ENCODE data around the gene VMAC. TPM values are rescaled to one million over a fixed set of nuclear protein-coding genes. Genes with fewer than 3 reads are reported as not detected.

Gene VMAC
- total and polyA plus RNA-seq, 2 donors from 2014 or later = 2.3 to 8.7 TPM

DNA sequence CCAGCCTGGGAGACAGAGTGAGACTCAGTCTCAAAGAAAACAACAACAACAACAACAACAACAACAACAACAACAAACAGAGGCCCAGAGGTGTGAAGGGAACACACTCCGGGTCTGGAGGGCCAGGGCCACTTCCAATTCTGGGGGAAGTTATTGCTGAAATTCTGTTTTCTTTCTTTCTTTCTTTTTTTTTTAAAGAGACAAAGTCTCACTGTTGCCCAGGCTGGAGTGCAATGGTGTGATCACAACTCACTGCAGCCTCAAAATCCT, 5.9 kb downstream of the VMAC start:
- Histone ChIP-seq H3K9me3 (ENCODE audit: control insufficient read depth in 2 of 3, insufficient read depth in 1 of 3, low read length in 3 of 3) (no peaks in the 10 kb centered on the region), H3K4me3 (ENCODE audit: low read length in 3 of 3) (no peak overlapping the region), H3K27ac (ENCODE audit: low read depth in 2 of 2, low read length in 2 of 2) (no peak overlapping the region), H3K27me3 (ENCODE audit: control insufficient read depth, insufficient read depth, low read length) (no peaks in the 10 kb centered on the region), H3K9ac (ENCODE audit: low read length in 3 of 3) (no peak overlapping the region), H3K4me1 (ENCODE audit: control insufficient read depth in 2 of 3, insufficient read depth in 2 of 3, low read depth in 1 of 3, low read length in 3 of 3) (peaks cover 0 to 13% (median 0%) of the 10 kb centered on the region in 3 donors), H3K36me3 (ENCODE audit: control insufficient read depth in 2 of 3, insufficient read depth in 3 of 3, low read length in 3 of 3) (no peaks in the 10 kb centered on the region)
- intact Hi-C loops (cut with DNase I) = no loop called here
- FAIRE-seq (no peak), DNase-seq (no peak)
- TF ChIP-seq, protein P1, sequence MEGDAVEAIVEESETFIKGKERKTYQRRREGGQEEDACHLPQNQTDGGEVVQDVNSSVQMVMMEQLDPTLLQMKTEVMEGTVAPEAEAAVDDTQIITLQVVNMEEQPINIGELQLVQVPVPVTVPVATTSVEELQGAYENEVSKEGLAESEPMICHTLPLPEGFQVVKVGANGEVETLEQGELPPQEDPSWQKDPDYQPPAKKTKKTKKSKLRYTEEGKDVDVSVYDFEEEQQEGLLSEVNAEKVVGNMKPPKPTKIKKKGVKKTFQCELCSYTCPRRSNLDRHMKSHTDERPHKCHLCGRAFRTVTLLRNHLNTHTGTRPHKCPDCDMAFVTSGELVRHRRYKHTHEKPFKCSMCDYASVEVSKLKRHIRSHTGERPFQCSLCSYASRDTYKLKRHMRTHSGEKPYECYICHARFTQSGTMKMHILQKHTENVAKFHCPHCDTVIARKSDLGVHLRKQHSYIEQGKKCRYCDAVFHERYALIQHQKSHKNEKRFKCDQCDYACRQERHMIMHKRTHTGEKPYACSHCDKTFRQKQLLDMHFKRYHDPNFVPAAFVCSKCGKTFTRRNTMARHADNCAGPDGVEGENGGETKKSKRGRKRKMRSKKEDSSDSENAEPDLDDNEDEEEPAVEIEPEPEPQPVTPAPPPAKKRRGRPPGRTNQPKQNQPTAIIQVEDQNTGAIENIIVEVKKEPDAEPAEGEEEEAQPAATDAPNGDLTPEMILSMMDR (IDR thresholded peaks at IDR 0.05; ENCODE audit: borderline replicate concordance, extremely low read depth, insufficient read depth) = no peak

DNA sequence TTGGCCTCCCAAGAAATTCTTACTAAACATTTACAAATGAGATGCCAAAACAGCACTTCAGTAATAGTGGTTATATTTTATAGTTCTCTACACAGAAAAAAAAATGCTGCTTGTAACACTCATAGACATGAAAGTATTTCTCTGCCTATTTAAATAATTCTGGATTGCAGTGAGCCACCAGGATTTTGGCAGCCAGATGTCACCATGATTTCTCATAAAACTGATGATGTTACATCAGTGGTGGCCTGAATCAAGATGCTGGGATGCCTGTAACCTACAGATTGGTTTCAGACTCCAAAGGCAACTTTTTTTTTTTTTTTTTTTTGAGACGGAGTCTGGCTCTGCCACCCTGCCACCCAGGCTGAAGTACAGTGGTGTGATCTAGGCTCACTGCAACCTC, 6.7 kb downstream of the VMAC start:
- Histone ChIP-seq H3K9me3 (ENCODE audit: control insufficient read depth in 2 of 3, insufficient read depth in 1 of 3, low read length in 3 of 3) (no peaks in the 10 kb centered on the region), H3K4me1 (ENCODE audit: control insufficient read depth in 2 of 3, insufficient read depth in 2 of 3, low read depth in 1 of 3, low read length in 3 of 3) (peaks cover 0 to 13% (median 0%) of the 10 kb centered on the region in 3 donors), H3K4me3 (ENCODE audit: low read length in 3 of 3) (no peak overlapping the region), H3K36me3 (ENCODE audit: control insufficient read depth in 2 of 3, insufficient read depth in 3 of 3, low read length in 3 of 3) (no peaks in the 10 kb centered on the region), H3K27ac (ENCODE audit: low read depth in 2 of 2, low read length in 2 of 2) (no peak overlapping the region), H3K9ac (ENCODE audit: low read length in 3 of 3) (no peak overlapping the region), H3K27me3 (ENCODE audit: control insufficient read depth, insufficient read depth, low read length) (no peaks in the 10 kb centered on the region)
- FAIRE-seq (no peak), DNase-seq (no peak)
- TF ChIP-seq, protein P1 (IDR thresholded peaks at IDR 0.05; ENCODE audit: borderline replicate concordance, extremely low read depth, insufficient read depth) = no peak
- intact Hi-C loops (cut with DNase I) = no loop called here

DNA sequence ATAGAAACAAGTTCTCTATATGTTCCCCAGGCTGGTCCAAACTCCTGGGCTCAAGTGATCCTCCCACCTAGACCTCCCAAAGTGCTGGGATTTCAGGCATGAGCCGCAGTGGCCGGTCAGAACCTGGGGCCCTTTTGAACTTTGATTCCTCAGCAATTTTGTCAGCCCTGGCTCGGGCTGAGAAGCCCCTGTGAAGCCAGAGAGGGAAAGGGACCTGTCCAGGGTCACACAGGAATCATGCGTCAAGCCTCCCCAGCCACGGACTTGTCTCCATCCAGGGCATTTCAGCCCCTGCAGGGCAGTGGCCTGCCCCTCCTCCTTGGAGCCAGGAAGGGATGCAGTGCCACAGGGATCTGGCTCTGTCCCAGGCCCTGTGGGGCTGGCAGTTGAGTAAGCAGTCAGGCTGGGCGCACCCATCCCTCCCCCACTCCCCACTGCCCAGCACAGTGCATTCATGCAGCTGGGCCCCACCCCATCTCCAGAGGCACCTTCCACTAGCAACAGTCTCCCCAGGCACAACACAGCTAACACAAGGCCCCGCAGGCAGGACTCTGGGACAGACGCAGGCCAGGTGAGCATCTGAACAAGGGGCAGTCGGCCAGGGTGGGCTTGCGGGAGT, 9.2 kb downstream of the VMAC start, which contains the start of gene CAPS:
Gene CAPS, plus strand, starts transcription at position 516 of the 619 bp plus-strand sequence. CDS start 153 bp downstream, outside the sequence.
- Histone ChIP-seq H3K9ac (ENCODE audit: low read length in 3 of 3) (no peak within 1 kb of the TSS), H3K27me3 (ENCODE audit: control insufficient read depth, insufficient read depth, low read length) (no peaks in the 10 kb centered on the region), H3K4me3 (ENCODE audit: low read length in 3 of 3) (no peak within 1 kb of the TSS), H3K4me1 (ENCODE audit: control insufficient read depth in 2 of 3, insufficient read depth in 2 of 3, low read depth in 1 of 3, low read length in 3 of 3) (peaks cover 0 to 11% (median 0%) of the 10 kb centered on the region in 3 donors), H3K27ac (ENCODE audit: low read depth in 2 of 2, low read length in 2 of 2) (peak within 1 kb of the TSS; percentile 59 to 63), H3K36me3 (ENCODE audit: control insufficient read depth in 2 of 3, insufficient read depth in 3 of 3, low read length in 3 of 3) (peaks cover 0 to 8% (median 3%) of the 10 kb centered on the region in 3 donors), H3K9me3 (ENCODE audit: control insufficient read depth in 2 of 3, insufficient read depth in 1 of 3, low read length in 3 of 3) (no peaks in the 10 kb centered on the region)
- FAIRE-seq (no peak), DNase-seq (peak in 2 of 5 donors; percentile 55 to 94)
- TF ChIP-seq, protein P1 (IDR thresholded peaks at IDR 0.05; ENCODE audit: borderline replicate concordance, extremely low read depth, insufficient read depth) = no peak
- intact Hi-C loops (cut with DNase I) = no loop called here

Measured in kidney (tissue), 14 donors.